Kidney capillary endothelial cell (primary cell): Measurements from ENCODE around the gene ACBD3.

Experiments used
- DNase-seq: peaks from one replicate; pipeline ENCODE4 v3.0.0-alpha.2; 2018; ENCODE audit warnings: low spot score

Gene ACBD3

GRCh38 chr1:226134170-226135058 is 52.1 kb downstream of the ACBD3 start:
- DNase-seq = no peak

- no peak for DNase-seq
Observed at GRCh38 chr1:226133504-226134123, 52.9 kb downstream of the ACBD3 start.

GRCh38 chr1:226132728-226133503 is 53.6 kb downstream of the ACBD3 start:
- DNase-seq = no peak

- no peak for DNase-seq
Observed at GRCh38 chr1:226131639-226132038, 54.9 kb downstream of the ACBD3 start.

GRCh38 chr1:226129230-226129629 is 57.3 kb downstream of the ACBD3 start:
- no peak for DNase-seq

- no peak for DNase-seq
Observed at GRCh38 chr1:226128487-226129075, 58.0 kb downstream of the ACBD3 start.

- DNase-seq = no peak
Observed at GRCh38 chr1:226126824-226127569, 59.5 kb downstream of the ACBD3 start.

- no peak for DNase-seq
Observed at GRCh38 chr1:226125831-226126230, 60.7 kb downstream of the ACBD3 start.

- DNase-seq = peak; percentile 75
Observed at GRCh38 chr1:226125097-226125630, 61.4 kb downstream of the ACBD3 start.

GRCh38 chr1:226123591-226124471 is 62.7 kb downstream of the ACBD3 start:
- DNase-seq = no peak

- no peak for DNase-seq
Observed at GRCh38 chr1:226123212-226123560, 63.4 kb downstream of the ACBD3 start.

GRCh38 chr1:226121587-226122400 is 64.7 kb downstream of the ACBD3 start:
- DNase-seq = no peak

- no peak for DNase-seq
Observed at GRCh38 chr1:226121049-226121586, 65.4 kb downstream of the ACBD3 start.

- DNase-seq = no peak
Observed at GRCh38 chr1:226120398-226120797, 66.1 kb downstream of the ACBD3 start.

GRCh38 chr1:226119169-226119568 is 67.4 kb downstream of the ACBD3 start:
- DNase-seq = no peak

- DNase-seq = no peak
Observed at GRCh38 chr1:226118357-226118756, 68.2 kb downstream of the ACBD3 start.

GRCh38 chr1:226117330-226117729 is 69.2 kb downstream of the ACBD3 start:
- DNase-seq = no peak

- no peak for DNase-seq
Observed at GRCh38 chr1:226116673-226117072, 69.9 kb downstream of the ACBD3 start.

GRCh38 chr1:226112626-226113025 is 73.9 kb downstream of the ACBD3 start:
- DNase-seq = no peak
